K562 (cell line): ENCODE results near the gene CPM. TPM values are rescaled to one million over a fixed set of nuclear protein-coding genes. Genes with fewer than 3 reads are reported as not detected.

Experiments
- ATAC-seq: fragments of 200-7000 bp; cut with Tn5 transposase; 3 replicates; pipeline ENCODE4 v1.9.1; 2020; ENCODE audit warnings: moderate library complexity
- BruUV-seq: library from RNA; stranded (reverse); fragments of 400-500 nt; replicated peaks from 2 replicates; lab custom pipeline; 2021; lab: Mats Ljungman, UMichigan
- CTCF ChIA-PET: fragments of 300-600 bp; formaldehyde crosslinking; extraction: SDS; loops from one replicate; lab custom pipeline; 2021; ENCODE audit warnings: low intra/inter-chr PET ratio; lab: Yijun Ruan, JAX
- POLR2A ChIA-PET: fragments of 300-600, 350-650 bp; sonication (Branson Sonifier 250); formaldehyde crosslinking; extraction: SDS; loops from one replicate; lab custom pipeline; 2021; ENCODE audit warnings: antibody characterized with exemption, inconsistent platforms; lab: Yijun Ruan, JAX
- DNase-seq, 4 experiments: peaks; one replicate each; pipeline versions ENCODE4 v3.0.0 to v3.0.0-alpha.2; 2011 to 2018; ENCODE audit warnings: low spot score in 3 of 4, mixed read lengths in 3 of 4; ENCODE audit errors: extremely low read depth in 1 of 4
- FAIRE-seq: peaks from 2 replicates; lab custom pipeline; 2011; peaks lifted over from hg19 to GRCh38; lab: Jason Lieb, UNC
- H2AFZ ChIP-seq: 2 replicates; pipeline ENCODE4 v1.6.0; 2011; ENCODE audit warnings: low read depth, low read length, control low read depth, inconsistent platforms
- H3K27ac ChIP-seq: fragments of 200-600 bp; 3 replicates; pipeline ENCODE4 v1.8.0; 2011; ENCODE audit warnings: low read depth, mild to moderate bottlenecking, control low read depth, inconsistent platforms, low read length, moderate library complexity, mixed read lengths; ENCODE audit errors: extremely low read depth
- H3K27me3 ChIP-seq, 2 experiments: fragments of 300-600 bp in 1 of 2; 2 replicates in 1 of 2; 3 replicates in 1 of 2; pipeline versions ENCODE4 v1.6.0 to v1.8.0; 2011; ENCODE audit warnings: inconsistent platforms in 2 of 2, low read length in 2 of 2, mild to moderate bottlenecking in 1 of 2, mixed read lengths in 1 of 2, moderate library complexity in 1 of 2; ENCODE audit not compliant: control insufficient read depth in 2 of 2, insufficient read depth in 2 of 2
- H3K36me3 ChIP-seq: fragments of 300-600 bp; 3 replicates; pipeline ENCODE4 v1.8.0; 2011; ENCODE audit warnings: mild to moderate bottlenecking, low read length, inconsistent platforms; ENCODE audit not compliant: control insufficient read depth, insufficient read depth
- H3K4me1 ChIP-seq, 2 experiments: fragments of 200-600 bp in 1 of 2; replicated peaks in 1 of 2; 2 replicates in 1 of 2; 3 replicates in 1 of 2; pipeline versions ENCODE4 v1.5.1 to v1.8.0; 2011; ENCODE audit warnings: inconsistent platforms in 2 of 2, low read length in 2 of 2, mild to moderate bottlenecking in 1 of 2, mixed read lengths in 1 of 2, moderate library complexity in 1 of 2; ENCODE audit not compliant: control insufficient read depth in 2 of 2, insufficient read depth in 2 of 2
- H3K4me2 ChIP-seq: 2 replicates; pipeline ENCODE4 v1.6.1; 2011; ENCODE audit warnings: low read length, control low read depth, inconsistent platforms, mixed read lengths; ENCODE audit not compliant: insufficient read depth
- H3K4me3 ChIP-seq: fragments of 200-600 bp; sonication (generic), shearing (Covaris generic); 2 replicates; pipeline ENCODE4 v1.5.1; 2016; ENCODE audit warnings: control low read depth, inconsistent platforms
- H3K79me2 ChIP-seq: fragments of 200-600 bp; 3 replicates; pipeline ENCODE4 v1.8.0; 2011; ENCODE audit warnings: low read length, inconsistent platforms; ENCODE audit not compliant: control insufficient read depth, insufficient read depth
- H3K9ac ChIP-seq, 2 experiments: 2 replicates each; pipeline versions ENCODE4 v1.6.0 to v1.6.1; 2011; ENCODE audit warnings: low read depth in 2 of 2, low read length in 2 of 2, control low read depth in 1 of 2, inconsistent platforms in 1 of 2, mild to moderate bottlenecking in 1 of 2, mixed read lengths in 1 of 2; ENCODE audit not compliant: insufficient read depth in 1 of 2
- H3K9me1 ChIP-seq: one replicate; pipeline ENCODE4 v1.6.0; 2011; ENCODE audit warnings: inconsistent platforms, mild to moderate bottlenecking, low read length, moderate library complexity; ENCODE audit not compliant: control insufficient read depth, insufficient read depth
- H3K9me3 ChIP-seq: replicated peaks from 2 replicates; pipeline ENCODE4 v1.5.1; 2011; ENCODE audit warnings: low read depth, low read length, inconsistent platforms; ENCODE audit not compliant: control insufficient read depth, insufficient read depth
- H4K20me1 ChIP-seq: replicated peaks from 2 replicates; pipeline ENCODE4 v1.6.1; 2011; ENCODE audit warnings: low read length, inconsistent platforms, mixed read lengths; ENCODE audit not compliant: control insufficient read depth, insufficient read depth
- DMBX1 ChIP-seq: fragments of 250-450 bp; sonication (Bioruptor Pico); IDR thresholded peaks from 2 replicates; pipeline ENCODE4 v1.8.0; 2022; ENCODE audit warnings: inconsistent platforms, mild to moderate bottlenecking, moderate library complexity, borderline replicate concordance
- HEY1 ChIP-seq: fragments of 250-450 bp; sonication (Bioruptor Pico); IDR thresholded peaks from 2 replicates; pipeline ENCODE4 v1.5.0; 2020; ENCODE audit warnings: mild to moderate bottlenecking, moderate library complexity, borderline replicate concordance
- PRDM10 ChIP-seq: fragments of 450-650 bp; IDR thresholded peaks from 2 replicates; pipeline ENCODE4 v1.6.1; 2018; ENCODE audit not compliant: partially characterized antibody
- TAL1 ChIP-seq: fragments of 450-650 bp; IDR thresholded peaks from 2 replicates; pipeline ENCODE4 v1.6.1; 2016; ENCODE audit warnings: mild to moderate bottlenecking
- WGBS: fragments of 100-300 bp; shearing (Covaris generic); methylation state at CpG from one replicate; pipeline ENCODE4 v1.1.6; 2016; ENCODE audit warnings: low coverage, mixed read lengths; ENCODE audit not compliant: insufficient coverage; ENCODE audit errors: missing lambda C conversion rate; 5-methylcytosine and 5-hydroxymethylcytosine counted together
- in situ Hi-C: fragments of 300-500 bp; cut with MboI; formaldehyde crosslinking; loops from 4 replicates; pipeline ENCODE4 v1.15.0; 2018; ENCODE audit warnings: inconsistent platforms, mixed read lengths
- intact Hi-C: fragments of 100-400 bp; cut with micrococcal nuclease; formaldehyde crosslinking; loops from 2 replicates; pipeline ENCODE4 v1.14.2; 2022
- polyA plus RNA-seq, 8 experiments: library from polyadenylated mRNA; depleted of rRNA in 4 of 8; stranded (reverse) in 5 of 8; unstranded in 3 of 8; fragments of >200 nt; fragmentation: Nextera tagmentation in 2 of 8; fragmentation: Illumina TruSeq in 1 of 8; extraction: Ambion mirVana in 2 of 8; extraction: Trizol in 1 of 8; gene quantifications; 2 replicates each; pipeline versions ENCODE4 v1.2.1 to v1.2.3, GENCODE V29; 2011 to 2014; ENCODE audit warnings: inconsistent platforms in 1 of 8, missing spikeins in 1 of 8
- total RNA-seq, 7 experiments: library from RNA; depleted of rRNA in 6 of 7; stranded (reverse); fragments of >200 nt in 6 of 7; fragmentation: Illumina TruSeq in 2 of 7; extraction: Trizol in 2 of 7; gene quantifications; 2 replicates each; pipeline versions ENCODE4 v1.2.1 to v1.2.3, GENCODE V29; 2011 to 2021; ENCODE audit warnings: low replicate concordance in 1 of 7

CPM gene
- total and polyA plus RNA-seq, 9 of the 15 experiments (the other 6 are each of a cell fraction or from before 2014, with no cell fraction given) = 0.31 TPM; not detected in 8

- POLR2A ChIA-PET = interaction anchor here (1.5 kb wide), 1 partner anchor 8 kb away, joined by 5 read pairs; no protein-coding TSS in a partner anchor
- no peak for FAIRE-seq
- Histone ChIP-seq H3K27ac (no peak overlapping the region), H2AFZ (no peak overlapping the region), H4K20me1 (no peaks in the 10 kb centered on the region; the same call in 1 of the 2 replicates), H3K36me3 (peaks cover 93% of the 10 kb centered on the region), H3K4me3 (no peak overlapping the region), H3K9ac (no peak overlapping the region), H3K79me2 (peaks cover 8% of the 10 kb centered on the region; the same call in 1 of the 3 replicates), H3K9me3 (no peaks in the 10 kb centered on the region), H3K4me2 (no peak overlapping the region), H3K9me1 (no peaks in the 10 kb centered on the region), H3K27me3 (no peaks in the 10 kb centered on the region), H3K4me1 (no peaks in the 10 kb centered on the region)
- CTCF ChIA-PET = no interaction called here
- 94% methylated on average over 6 of the region's 10 CpGs for WGBS
- in situ Hi-C loops (no loop called here), intact Hi-C loops (no loop called here)
- TF ChIP-seq PRDM10 = no peak
- TF ChIP-seq DMBX1 (CRISPR knock-in tag) = no peak
- TF ChIP-seq TAL1 = no peak
- no peak for TF ChIP-seq HEY1 (CRISPR knock-in tag)
- no TSS peak for BruUV-seq
- no peak for DNase-seq
- ATAC-seq = no peak
These were observed 97.5 kb downstream of the CPM start for GRCh38 chr12:68835333-68835908.
